Cardiac fibroblast (primary cell): Measurements from ENCODE around the gene UTS2.

Experiments
- DNase-seq, 2 donors: peaks; one replicate each; pipeline versions ENCODE4 v3.0.0 to v3.0.0-alpha.2; 2010; ENCODE audit warnings: low read depth in 2 of 2
- H3K4me3 ChIP-seq, 2 donors: replicated peaks in 1 of 2; 1 replicate in 1 of 2; 2 replicates in 1 of 2; pipeline ENCODE4 v1.5.1; 2011; ENCODE audit warnings: low read depth in 2 of 2, low read length in 2 of 2, mild to moderate bottlenecking in 2 of 2, moderate library complexity in 1 of 2
- CTCF ChIP-seq: IDR thresholded peaks from one replicate; pipeline ENCODE4 v1.5.1; 2011; ENCODE audit warnings: low read depth, mild to moderate bottlenecking, low read length, inconsistent platforms

The UTS2 gene

GRCh38 chr1:7863756-7864328 lies 11.0 kb upstream of the UTS2 start:
- DNase-seq, result no peak
- H3K4me3 ChIP-seq, result no peak overlapping the region
- no peak for TF ChIP-seq CTCF

- H3K4me3 ChIP-seq, result no peak overlapping the region
- no peak for DNase-seq
- TF ChIP-seq CTCF, result no peak
Measured at GRCh38 chr1:7862211-7863060, 9.6 kb upstream of the UTS2 start.

- TF ChIP-seq CTCF, result no peak
- no peak overlapping the region for H3K4me3 ChIP-seq
- no peak for DNase-seq
Measured at GRCh38 chr1:7861452-7861851, 8.6 kb upstream of the UTS2 start.

- TF ChIP-seq CTCF, result no peak
- no peak for DNase-seq
- H3K4me3 ChIP-seq, result no peak overlapping the region
Measured at GRCh38 chr1:7860130-7860529, 7.3 kb upstream of the UTS2 start.

DNA sequence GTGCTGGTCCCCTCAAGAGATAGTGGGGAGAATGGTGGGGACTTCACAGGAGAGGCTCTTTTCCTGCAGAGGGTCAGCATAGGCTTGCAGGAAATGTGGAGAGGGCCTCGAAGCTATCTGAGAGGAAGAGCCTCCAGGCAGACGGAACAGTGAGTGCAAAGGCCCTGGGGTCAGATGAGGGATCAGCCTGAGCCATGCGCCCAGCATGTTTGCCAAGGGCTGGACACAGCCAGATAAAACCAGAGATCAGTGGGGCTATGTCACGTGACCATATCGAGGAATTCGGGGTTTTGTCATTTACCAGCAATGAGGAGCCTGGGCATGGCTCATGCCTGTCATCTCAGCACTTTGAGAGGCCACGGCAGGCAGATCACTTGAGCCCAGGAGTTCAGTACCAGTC lies 6.5 kb upstream of the UTS2 start:
- H3K4me3 ChIP-seq, result no peak overlapping the region
- no peak for TF ChIP-seq CTCF
- no peak for DNase-seq

GRCh38 chr1:7857985-7858384 lies 5.1 kb upstream of the UTS2 start:
- DNase-seq, result no peak
- no peak overlapping the region for H3K4me3 ChIP-seq
- TF ChIP-seq CTCF, result no peak
